Stimulated activated memory B cell treated with anti-CD40 and anti-IgM and Interleukin-4, amounts not matched to agents 10 μg/mL and 1 μg/mL and 100 μg/mL, for 72 hours (primary cell): Measurements from ENCODE around the gene WDR11.

Source experiments
- ATAC-seq: fragments of 150-1000 bp; cut with Tn5 transposase; 2 replicates; pipeline ENCODE4 v1.10.0; 2021
- H3K27ac Mint-ChIP-seq: one replicate; pipeline ENCODE4 v1.8.0; 2022; ENCODE audit warnings: mild to moderate bottlenecking, mixed read lengths
- H3K27me3 Mint-ChIP-seq: one replicate; pipeline ENCODE4 v1.8.0; 2022; ENCODE audit warnings: mixed read lengths
- H3K36me3 Mint-ChIP-seq: one replicate; pipeline ENCODE4 v1.8.0; 2022; ENCODE audit warnings: mixed read lengths
- H3K4me1 Mint-ChIP-seq: one replicate; pipeline ENCODE4 v1.8.0; 2022; ENCODE audit warnings: mixed read lengths
- H3K4me3 Mint-ChIP-seq: one replicate; pipeline ENCODE4 v1.8.0; 2022; ENCODE audit warnings: mild to moderate bottlenecking, moderate library complexity, mixed read lengths
- H3K9me3 Mint-ChIP-seq: one replicate; pipeline ENCODE4 v1.8.0; 2022; ENCODE audit warnings: mixed read lengths

The WDR11 gene, protein sequence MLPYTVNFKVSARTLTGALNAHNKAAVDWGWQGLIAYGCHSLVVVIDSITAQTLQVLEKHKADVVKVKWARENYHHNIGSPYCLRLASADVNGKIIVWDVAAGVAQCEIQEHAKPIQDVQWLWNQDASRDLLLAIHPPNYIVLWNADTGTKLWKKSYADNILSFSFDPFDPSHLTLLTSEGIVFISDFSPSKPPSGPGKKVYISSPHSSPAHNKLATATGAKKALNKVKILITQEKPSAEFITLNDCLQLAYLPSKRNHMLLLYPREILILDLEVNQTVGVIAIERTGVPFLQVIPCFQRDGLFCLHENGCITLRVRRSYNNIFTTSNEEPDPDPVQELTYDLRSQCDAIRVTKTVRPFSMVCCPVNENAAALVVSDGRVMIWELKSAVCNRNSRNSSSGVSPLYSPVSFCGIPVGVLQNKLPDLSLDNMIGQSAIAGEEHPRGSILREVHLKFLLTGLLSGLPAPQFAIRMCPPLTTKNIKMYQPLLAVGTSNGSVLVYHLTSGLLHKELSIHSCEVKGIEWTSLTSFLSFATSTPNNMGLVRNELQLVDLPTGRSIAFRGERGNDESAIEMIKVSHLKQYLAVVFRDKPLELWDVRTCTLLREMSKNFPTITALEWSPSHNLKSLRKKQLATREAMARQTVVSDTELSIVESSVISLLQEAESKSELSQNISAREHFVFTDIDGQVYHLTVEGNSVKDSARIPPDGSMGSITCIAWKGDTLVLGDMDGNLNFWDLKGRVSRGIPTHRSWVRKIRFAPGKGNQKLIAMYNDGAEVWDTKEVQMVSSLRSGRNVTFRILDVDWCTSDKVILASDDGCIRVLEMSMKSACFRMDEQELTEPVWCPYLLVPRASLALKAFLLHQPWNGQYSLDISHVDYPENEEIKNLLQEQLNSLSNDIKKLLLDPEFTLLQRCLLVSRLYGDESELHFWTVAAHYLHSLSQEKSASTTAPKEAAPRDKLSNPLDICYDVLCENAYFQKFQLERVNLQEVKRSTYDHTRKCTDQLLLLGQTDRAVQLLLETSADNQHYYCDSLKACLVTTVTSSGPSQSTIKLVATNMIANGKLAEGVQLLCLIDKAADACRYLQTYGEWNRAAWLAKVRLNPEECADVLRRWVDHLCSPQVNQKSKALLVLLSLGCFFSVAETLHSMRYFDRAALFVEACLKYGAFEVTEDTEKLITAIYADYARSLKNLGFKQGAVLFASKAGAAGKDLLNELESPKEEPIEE

GRCh38 chr10:120850911-120851865 is at the start of gene WDR11:
Gene WDR11, plus strand, starts transcription at chr10:120851362. Its CDS starts 59 bp downstream, at chr10:120851421.
- Mint-ChIP-seq H3K4me3 (peak within 1 kb of the TSS; percentile 93), H3K27ac (peak within 1 kb of the TSS; percentile 93), H3K27me3 (no peaks in the 10 kb centered on the region), H3K36me3 (peaks cover 36% of the 10 kb centered on the region), H3K4me1 (peaks cover 70% of the 10 kb centered on the region), H3K9me3 (peaks cover 3% of the 10 kb centered on the region)
- peak; percentile 98 for ATAC-seq

DNA sequence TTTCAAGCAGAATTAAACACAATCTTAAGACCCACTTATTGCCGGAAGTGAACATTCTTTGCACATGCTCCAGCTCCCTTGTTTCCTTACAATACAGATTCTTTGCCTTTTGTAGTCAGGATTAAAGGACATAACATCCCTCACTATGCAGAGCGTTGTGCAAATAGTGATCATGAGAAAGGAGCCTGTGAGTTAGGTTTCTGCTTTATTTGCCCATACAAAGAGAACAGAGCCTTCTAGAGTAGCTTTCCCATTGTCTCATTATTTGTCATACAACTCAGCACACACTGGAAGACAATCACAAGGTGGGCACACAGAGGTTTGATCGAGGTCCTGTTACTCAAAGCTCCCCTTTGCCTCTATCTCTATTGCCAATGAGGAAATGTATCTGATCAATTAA is 48.2 kb upstream of the WDR11 start:
- Mint-ChIP-seq H3K27ac (no peak overlapping the region), H3K9me3 (no peaks in the 10 kb centered on the region), H3K4me1 (no peaks in the 10 kb centered on the region), H3K4me3 (no peak overlapping the region), H3K27me3 (no peaks in the 10 kb centered on the region), H3K36me3 (no peaks in the 10 kb centered on the region)
- no peak for ATAC-seq

- Mint-ChIP-seq H3K4me3 (no peak overlapping the region), H3K27me3 (no peaks in the 10 kb centered on the region), H3K36me3 (no peaks in the 10 kb centered on the region), H3K9me3 (no peaks in the 10 kb centered on the region), H3K4me1 (no peaks in the 10 kb centered on the region), H3K27ac (no peak overlapping the region)
- ATAC-seq: no peak
Observed at GRCh38 chr10:120803972-120804371, 47.2 kb upstream of the WDR11 start.

GRCh38 chr10:120805014-120805812 is 45.9 kb upstream of the WDR11 start:
- no peak overlapping the region for H3K27ac Mint-ChIP-seq
- no peak for ATAC-seq
- no peaks in the 10 kb centered on the region for H3K36me3 Mint-ChIP-seq
- H3K27me3 Mint-ChIP-seq: no peaks in the 10 kb centered on the region
- H3K4me1 Mint-ChIP-seq: no peaks in the 10 kb centered on the region
- H3K9me3 Mint-ChIP-seq: no peaks in the 10 kb centered on the region
- no peak overlapping the region for H3K4me3 Mint-ChIP-seq

GRCh38 chr10:120806081-120806480 is 45.1 kb upstream of the WDR11 start:
- H3K27ac Mint-ChIP-seq: no peak overlapping the region
- ATAC-seq: no peak
- H3K9me3 Mint-ChIP-seq: no peaks in the 10 kb centered on the region
- no peaks in the 10 kb centered on the region for H3K36me3 Mint-ChIP-seq
- no peak overlapping the region for H3K4me3 Mint-ChIP-seq
- no peaks in the 10 kb centered on the region for H3K4me1 Mint-ChIP-seq
- no peaks in the 10 kb centered on the region for H3K27me3 Mint-ChIP-seq

DNA sequence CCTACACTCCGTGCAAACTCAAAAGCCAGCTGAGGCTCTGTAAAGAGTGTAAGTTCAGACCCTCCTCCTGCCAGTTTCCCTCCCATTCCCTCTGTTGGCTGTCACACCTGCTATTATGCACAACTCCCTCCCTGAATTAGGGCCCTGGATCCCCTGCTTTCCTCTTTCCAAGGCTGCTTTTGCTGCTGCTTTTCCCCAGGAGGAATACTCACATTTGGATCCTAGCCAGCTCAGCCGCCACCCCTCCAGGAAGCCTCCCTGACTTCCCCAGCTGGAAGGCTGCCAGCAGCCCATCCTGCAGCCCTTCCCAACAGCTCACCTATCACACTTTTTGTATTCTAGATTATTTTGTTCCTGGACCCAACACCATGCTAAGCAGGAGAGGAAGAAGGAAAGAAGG is 40.9 kb upstream of the WDR11 start:
- no peak overlapping the region for H3K27ac Mint-ChIP-seq
- H3K4me1 Mint-ChIP-seq: no peaks in the 10 kb centered on the region
- H3K4me3 Mint-ChIP-seq: no peak overlapping the region
- peaks cover 6% of the 10 kb centered on the region for H3K9me3 Mint-ChIP-seq
- ATAC-seq: no peak
- no peaks in the 10 kb centered on the region for H3K27me3 Mint-ChIP-seq
- H3K36me3 Mint-ChIP-seq: peaks cover 5% of the 10 kb centered on the region

GRCh38 chr10:120813085-120813484 is 38.1 kb upstream of the WDR11 start:
- peaks cover 15% of the 10 kb centered on the region for H3K36me3 Mint-ChIP-seq

DNA sequence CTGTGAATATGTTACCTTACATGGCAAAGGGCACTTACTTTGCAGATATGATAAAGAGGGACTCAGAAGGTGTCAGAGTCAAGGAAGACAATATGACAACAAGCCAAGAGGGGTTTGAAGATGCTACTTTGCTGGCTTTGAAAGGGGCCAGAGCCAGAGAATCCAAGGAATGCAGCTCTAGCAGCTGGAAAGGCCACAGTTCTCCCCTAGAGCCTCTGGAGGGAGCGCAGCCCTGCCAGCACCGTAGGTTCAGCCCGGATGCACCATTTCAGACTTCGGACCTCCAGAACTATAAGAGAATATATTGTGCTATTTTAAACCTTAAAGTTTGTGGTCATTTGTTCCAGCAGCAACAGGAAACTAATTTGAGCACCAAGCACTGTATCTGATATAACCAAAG is 32.9 kb upstream of the WDR11 start:
- Mint-ChIP-seq H3K36me3 (peaks cover 15% of the 10 kb centered on the region), H3K4me1 (no peaks in the 10 kb centered on the region), H3K27me3 (no peaks in the 10 kb centered on the region), H3K4me3 (no peak overlapping the region), H3K9me3 (peaks cover 10% of the 10 kb centered on the region), H3K27ac (no peak overlapping the region)
- no peak for ATAC-seq

More at GRCh38 chr10:120813085-120813484, 38.1 kb upstream of the WDR11 start:
- Mint-ChIP-seq H3K4me3 (no peak overlapping the region), H3K27ac (no peak overlapping the region), H3K9me3 (peaks cover 10% of the 10 kb centered on the region), H3K27me3 (no peaks in the 10 kb centered on the region), H3K4me1 (no peaks in the 10 kb centered on the region)
- no peak for ATAC-seq

DNA sequence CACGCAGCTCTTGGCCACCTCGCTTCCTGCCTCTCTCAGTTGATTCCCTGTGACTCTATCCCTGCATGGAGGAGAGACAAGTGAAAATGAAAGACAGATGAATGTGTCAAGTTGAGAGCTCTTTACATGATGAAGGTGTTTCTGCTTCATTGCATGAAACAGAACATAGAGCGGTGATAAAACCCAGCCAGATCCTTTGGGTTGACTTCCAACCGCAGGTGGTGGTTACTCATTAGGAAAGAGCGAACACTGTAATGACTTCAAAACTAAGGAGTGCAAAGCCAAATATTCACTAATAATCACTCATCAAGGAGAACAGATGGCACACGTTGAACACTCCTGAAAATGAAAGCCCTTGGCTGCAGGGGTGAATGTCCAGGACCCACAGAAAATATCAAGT is 31.8 kb upstream of the WDR11 start:
- Mint-ChIP-seq H3K9me3 (peaks cover 10% of the 10 kb centered on the region), H3K27ac (no peak overlapping the region), H3K27me3 (no peaks in the 10 kb centered on the region), H3K4me3 (no peak overlapping the region), H3K36me3 (peaks cover 15% of the 10 kb centered on the region), H3K4me1 (no peaks in the 10 kb centered on the region)
- ATAC-seq: no peak

DNA sequence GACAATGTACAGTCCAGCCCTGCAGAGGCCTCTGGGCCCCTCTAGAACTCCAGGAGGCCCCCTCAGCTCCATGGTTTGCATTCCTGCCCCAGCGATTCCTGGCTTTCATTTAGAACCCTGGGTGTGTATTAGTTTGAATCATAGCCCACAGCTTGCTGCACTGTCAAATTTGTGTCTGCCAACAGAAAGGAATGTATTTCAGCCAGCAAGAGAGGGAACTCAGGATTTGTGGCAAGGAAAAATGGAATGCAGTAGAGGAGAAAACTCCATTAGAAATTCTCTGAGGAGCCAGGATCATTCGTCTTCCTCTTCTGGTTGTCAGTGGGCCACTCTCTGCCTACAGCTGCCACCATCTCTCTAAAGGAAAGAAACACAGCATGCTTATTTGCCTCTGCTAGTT is 27.9 kb upstream of the WDR11 start:
- Mint-ChIP-seq H3K9me3 (no peaks in the 10 kb centered on the region), H3K27me3 (no peaks in the 10 kb centered on the region)
- no peak for ATAC-seq

DNA sequence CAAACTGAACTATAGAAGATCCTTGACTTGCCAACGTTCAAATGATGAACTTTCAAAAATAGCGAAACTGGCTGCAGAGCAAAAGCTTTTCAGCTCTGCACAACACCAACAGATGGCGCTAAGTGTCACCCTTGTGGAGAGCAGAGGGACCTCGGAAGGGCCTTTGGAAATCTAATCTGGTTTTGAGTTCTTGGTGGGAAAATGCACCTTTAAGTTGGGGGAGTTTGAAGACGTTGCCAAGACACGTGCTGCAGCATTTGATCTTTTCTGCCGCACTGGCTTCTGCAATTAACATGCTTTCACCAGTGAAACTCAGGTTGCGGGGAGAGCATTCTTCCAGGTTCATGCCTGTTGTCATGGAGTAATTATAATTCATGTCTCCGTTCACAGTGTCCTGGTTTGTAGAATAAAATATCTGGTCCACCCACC is 26.3 kb upstream of the WDR11 start:
- H3K9me3 Mint-ChIP-seq: no peaks in the 10 kb centered on the region
- peaks cover 39% of the 10 kb centered on the region for H3K4me1 Mint-ChIP-seq
- ATAC-seq: no peak
- H3K27ac Mint-ChIP-seq: no peak overlapping the region
- no peaks in the 10 kb centered on the region for H3K27me3 Mint-ChIP-seq
- H3K4me3 Mint-ChIP-seq: no peak overlapping the region
- H3K36me3 Mint-ChIP-seq: no peaks in the 10 kb centered on the region

More for the DNA sequence above, 27.9 kb upstream of the WDR11 start:
- Mint-ChIP-seq H3K4me1 (peaks cover 35% of the 10 kb centered on the region), H3K4me3 (no peak overlapping the region), H3K36me3 (no peaks in the 10 kb centered on the region), H3K27ac (no peak overlapping the region)

GRCh38 chr10:120825878-120826769 is 25.0 kb upstream of the WDR11 start:
- Mint-ChIP-seq H3K36me3 (no peaks in the 10 kb centered on the region), H3K9me3 (no peaks in the 10 kb centered on the region), H3K4me3 (no peak overlapping the region), H3K27me3 (no peaks in the 10 kb centered on the region), H3K4me1 (peaks cover 39% of the 10 kb centered on the region), H3K27ac (peak overlapping the region; percentile 72)
- no peak for ATAC-seq
